GM12878 (cell line): Measurements from ENCODE around the gene TNIP1. TPM values are rescaled to one million over a fixed set of nuclear protein-coding genes. Genes with fewer than 3 reads are reported as not detected.

Source experiments
- ATAC-seq: fragments of 200-7000 bp; cut with Tn5 transposase; 3 replicates; pipeline ENCODE4 v1.9.1; 2020; ENCODE audit warnings: mild to moderate bottlenecking, moderate library complexity
- BruUV-seq: library from RNA; stranded (reverse); fragments of 400-500 nt; replicated peaks from 2 replicates; lab custom pipeline; 2021; lab: Mats Ljungman, UMichigan
- CTCF ChIA-PET: fragments of 300-600 bp; sonication (Branson Sonifier 250); formaldehyde crosslinking; extraction: SDS; loops from one replicate; lab custom pipeline; 2021; ENCODE audit warnings: inconsistent platforms; lab: Yijun Ruan, JAX
- POLR2A ChIA-PET: fragments of 350-600 bp; formaldehyde crosslinking; extraction: SDS; loops from one replicate; lab custom pipeline; 2021; ENCODE audit warnings: inconsistent platforms; lab: Charles Lee
- RAD21 ChIA-PET: fragments of 300-600 bp; sonication (Branson Sonifier 250); formaldehyde crosslinking; loops from one replicate; lab custom pipeline; 2023; ENCODE audit warnings: antibody characterized with exemption; ENCODE audit not compliant: unreplicated experiment; lab: Charles Lee
- SMC1A ChIA-PET: fragments of 300-600 bp; sonication (Branson Sonifier 250); formaldehyde crosslinking; loops from one replicate; lab custom pipeline; 2023; ENCODE audit not compliant: unreplicated experiment, uncharacterized antibody; lab: Charles Lee
- DNase-seq: peaks from one replicate; pipeline ENCODE4 v3.0.0-alpha.2; 2011; ENCODE audit warnings: low read depth, low spot score
- FAIRE-seq: peaks from 3 replicates; lab custom pipeline; 2011; peaks lifted over from hg19 to GRCh38; lab: Jason Lieb, UNC
- H2AFZ ChIP-seq: 2 replicates; pipeline ENCODE4 v1.6.0; 2011; ENCODE audit warnings: low read depth, low read length, control low read depth; ENCODE audit not compliant: control insufficient read depth
- H3K27ac ChIP-seq: 2 replicates; pipeline ENCODE4 v1.5.1; 2011; ENCODE audit warnings: control low read depth; ENCODE audit not compliant: control insufficient read depth, insufficient read depth
- H3K27me3 ChIP-seq, 2 experiments: replicated peaks in 1 of 2; 2 replicates each; pipeline versions ENCODE4 v1.6.0 to v1.6.1; 2011; ENCODE audit warnings: low read length in 1 of 2; ENCODE audit not compliant: control insufficient read depth in 2 of 2, insufficient read depth in 2 of 2
- H3K36me3 ChIP-seq, 2 experiments: 2 replicates each; pipeline ENCODE4 v1.5.1; 2011; ENCODE audit warnings: low read length in 1 of 2; ENCODE audit not compliant: control insufficient read depth in 2 of 2, insufficient read depth in 2 of 2
- H3K4me1 ChIP-seq: 2 replicates; pipeline ENCODE4 v1.6.1; 2011; ENCODE audit warnings: mild to moderate bottlenecking, low read length, moderate library complexity, mixed read lengths; ENCODE audit not compliant: control insufficient read depth, insufficient read depth
- H3K4me2 ChIP-seq: 2 replicates; pipeline ENCODE4 v1.6.0; 2011; ENCODE audit warnings: control low read depth; ENCODE audit not compliant: control insufficient read depth, insufficient read depth
- H3K4me3 ChIP-seq: fragments of 200-600 bp; sonication (generic); 2 replicates; pipeline ENCODE4 v1.5.1; 2016
- H3K79me2 ChIP-seq: 2 replicates; pipeline ENCODE4 v1.6.0; 2011; ENCODE audit warnings: low read length; ENCODE audit not compliant: control insufficient read depth, insufficient read depth
- H3K9ac ChIP-seq: 2 replicates; pipeline ENCODE4 v1.8.0; 2011; ENCODE audit warnings: low read length, control low read depth, mixed read lengths; ENCODE audit not compliant: control insufficient read depth, insufficient read depth
- H3K9me3 ChIP-seq: replicated peaks from 3 replicates; pipeline ENCODE4 v1.5.1; 2011; ENCODE audit warnings: mild to moderate bottlenecking, low read length; ENCODE audit not compliant: control insufficient read depth, insufficient read depth
- H4K20me1 ChIP-seq: 2 replicates; pipeline ENCODE4 v1.6.0; 2011; ENCODE audit not compliant: control insufficient read depth, insufficient read depth
- CTCF ChIP-seq, 3 experiments: IDR thresholded peaks in 2 of 3; conservative IDR thresholded peaks in 1 of 3; 2 replicates each; pipeline ENCODE4 v1.5.1; 2011; ENCODE audit warnings: low read depth in 3 of 3, low read length in 3 of 3, mild to moderate bottlenecking in 3 of 3, control low read depth in 2 of 3, moderate library complexity in 2 of 3, inconsistent platforms in 1 of 3, mixed read lengths in 1 of 3; ENCODE audit not compliant: control insufficient read depth in 2 of 3, insufficient read depth in 1 of 3; ENCODE audit errors: extremely low read depth in 1 of 3
- RAD21 ChIP-seq: IDR thresholded peaks from 2 replicates; pipeline ENCODE4 v1.6.1; 2011; ENCODE audit warnings: mild to moderate bottlenecking, low read depth, low read length, moderate library complexity; ENCODE audit not compliant: insufficient read depth
- ZBED1 ChIP-seq: IDR thresholded peaks from 2 replicates; pipeline ENCODE4 v1.6.1; 2016; ENCODE audit warnings: borderline replicate concordance
- ZNF207 ChIP-seq: fragments of 450-650 bp; IDR thresholded peaks from 2 replicates; pipeline ENCODE4 v1.6.1; 2014; ENCODE audit warnings: antibody characterized with exemption, mild to moderate bottlenecking, borderline replicate concordance
- WGBS: methylation state at CpG from one replicate; pipeline ENCODE4 v1.1.6; 2016; ENCODE audit warnings: low lambda C conversion rate; ENCODE audit not compliant: insufficient replicate concordance, insufficient coverage; ENCODE audit errors: missing lambda C conversion rate; 5-methylcytosine and 5-hydroxymethylcytosine counted together
- in situ Hi-C: fragments of 300-500 bp; cut with MboI; formaldehyde crosslinking; loops from 9 replicates; pipeline ENCODE4 v1.14.3; 2018; ENCODE audit warnings: mixed read lengths
- intact Hi-C: fragments of 100-400 bp; cut with micrococcal nuclease; formaldehyde crosslinking; loops from one replicate; pipeline ENCODE4 v1.14.2; 2022; ENCODE audit not compliant: unreplicated experiment
- polyA plus RNA-seq, 11 experiments: library from polyadenylated mRNA; depleted of rRNA in 4 of 11; unstranded in 6 of 11; stranded (reverse) in 5 of 11; fragments of >200 nt; fragmentation: Nextera tagmentation in 4 of 11; fragmentation: Illumina TruSeq in 1 of 11; extraction: Ambion mirVana in 4 of 11; extraction: Trizol in 1 of 11; gene quantifications; 1 replicate in 1 of 11; 2 replicates in 10 of 11; pipeline versions ENCODE4 v1.2.1 to v1.2.3, GENCODE V29; 2011 to 2016; ENCODE audit warnings: inconsistent platforms in 2 of 11, missing spikeins in 2 of 11, low read depth in 1 of 11
- total RNA-seq, 4 experiments: library from RNA; depleted of rRNA in 3 of 4; stranded (reverse); fragments of >200 nt in 3 of 4; fragmentation: Illumina TruSeq in 1 of 4; extraction: Trizol in 1 of 4; gene quantifications; 2 replicates each; pipeline versions ENCODE4 v1.2.1 to v1.2.3, GENCODE V29; 2013 to 2021

TNIP1 gene
- total and polyA plus RNA-seq, 10 of the 15 experiments (the other 5 are each of a cell fraction or from before 2014, with no cell fraction given): 4.4 to 279 (median 150) TPM

DNA sequence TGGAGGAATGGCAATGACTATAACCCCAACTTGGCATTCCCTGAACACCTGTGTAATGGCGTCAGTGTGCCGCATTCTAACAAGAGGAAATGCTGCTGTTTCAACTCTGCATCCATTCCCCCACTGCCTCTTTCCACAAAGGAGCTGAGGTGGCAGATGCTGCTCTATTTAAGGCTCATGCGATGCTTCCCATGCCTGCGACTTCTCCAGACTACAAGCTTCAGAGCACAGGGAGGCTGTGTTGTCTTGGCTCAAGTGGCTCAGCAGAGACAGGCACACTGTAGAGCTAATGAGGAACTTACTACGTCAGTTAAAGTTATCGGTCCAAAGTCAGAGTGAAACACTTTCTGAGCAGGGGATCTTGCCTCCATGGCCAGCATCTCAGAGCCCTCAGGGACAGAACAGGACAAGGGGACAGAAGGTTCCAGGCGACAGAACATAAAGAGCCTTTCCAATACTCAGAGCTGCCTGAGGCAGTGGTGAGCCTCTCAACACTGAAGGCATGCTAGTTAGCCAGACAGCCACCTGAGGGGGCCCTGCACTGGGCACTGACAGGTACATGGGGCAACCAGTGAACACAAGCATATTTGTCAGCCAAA is 21.8 kb downstream of the TNIP1 start:
- CTCF ChIA-PET: interaction anchor here (0.8 to 15.8 kb wide), 11 partner anchors 8 to 106 kb away, joined by 3 to 691 read pairs (median 4); partner anchors contain the start of gene ANXA6
- H3K4me3 ChIP-seq: no peak overlapping the region

More for the DNA sequence above, 21.8 kb downstream of the TNIP1 start:
- TF ChIP-seq ZBED1: no peak
- TF ChIP-seq RAD21: peak; percentile 27; the same call in 1 of the 2 replicates
- 0 out of 2 replicates have a peak, but pooled peaks have one; percentile 36 for TF ChIP-seq ZNF207
- TF ChIP-seq CTCF (IDR thresholded peaks at IDR 0.05 in 2 of 3, conservative IDR thresholded peaks at IDR 0.05 in 1 of 3; ENCODE audit: control insufficient read depth in 2 of 3, extremely low read depth in 1 of 3, insufficient read depth in 1 of 3, low read depth in 3 of 3, low read length in 3 of 3): peak in 2 of 3 experiments; percentile 11 to 23; a peak in 2 of 6 replicates
- ChIA-PET POLR2A (interaction anchor here (0.5 to 1.9 kb wide), 6 partner anchors 11 to 484 kb away, joined by 3 to 7 read pairs (median 4); no protein-coding TSS in a partner anchor), RAD21 (interaction anchor here (0.9 to 2.0 kb wide), 6 partner anchors 23 to 106 kb away, joined by 3 to 23 read pairs (median 4); no protein-coding TSS in a partner anchor), SMC1A (interaction anchor here (0.9 to 4.4 kb wide), 20 partner anchors 8 to 155 kb away, joined by 3 to 61 read pairs (median 4); no protein-coding TSS in a partner anchor)
- H3K27me3 ChIP-seq: no peaks in the 10 kb centered on the region
- peaks cover 43% of the 10 kb centered on the region for H3K4me1 ChIP-seq
- peak; percentile 18 for ATAC-seq
- H3K79me2 ChIP-seq: peaks cover 57% of the 10 kb centered on the region
- H3K9ac ChIP-seq: peak overlapping the region; percentile 10; the same call in 1 of the 2 replicates
- DNase-seq: no peak
- no TSS peak for BruUV-seq
- H3K4me2 ChIP-seq: peak overlapping the region; percentile 93
- no peak for FAIRE-seq
- no peak overlapping the region for H2AFZ ChIP-seq
- 57% methylated on average over 7 of the region's 7 CpGs for WGBS
- peaks cover 9% of the 10 kb centered on the region for H4K20me1 ChIP-seq
- in situ Hi-C loops (no loop called here), intact Hi-C loops (no loop called here)
- no peaks in the 10 kb centered on the region for H3K9me3 ChIP-seq
- peaks cover 65 to 76% of the 10 kb centered on the region in 2 experiments for H3K36me3 ChIP-seq
- peak overlapping the region; percentile 86 for H3K27ac ChIP-seq
